Panc1 (cell line): ENCODE measurements around the gene CLEC20A. TPM values are rescaled to one million over a fixed set of nuclear protein-coding genes. Genes with fewer than 3 reads are reported as not detected.
A peak's percentile ranks its signal among the peaks of the same experiment; 100 is the strongest.

Experiments used
- ATAC-seq: fragments of 200-7000 bp; cut with Tn5 transposase; 2 replicates; pipeline ENCODE4 v1.9.1; 2020; ENCODE audit warnings: mild to moderate bottlenecking, moderate library complexity
- BruUV-seq: library from RNA; stranded (reverse); fragments of 400-500 nt; replicated peaks from 2 replicates; lab custom pipeline; 2021; lab: Mats Ljungman, UMichigan
- CTCF ChIA-PET: fragments of 300-600 bp; sonication (Branson Sonifier 250); formaldehyde crosslinking; loops from one replicate; lab custom pipeline; 2022; ENCODE audit warnings: antibody characterized with exemption; lab: Charles Lee
- POLR2A ChIA-PET: fragments of 300-600 bp; sonication (Branson Sonifier 250); formaldehyde crosslinking; loops from one replicate; lab custom pipeline; 2022; ENCODE audit warnings: antibody characterized with exemption; lab: Charles Lee
- DNase-seq: peaks from one replicate; pipeline ENCODE4 v3.0.0-alpha.2; 2010; ENCODE audit warnings: low read depth, low spot score
- H3K27ac ChIP-seq: 2 replicates; pipeline ENCODE4 v1.5.1; 2011; ENCODE audit warnings: mild to moderate bottlenecking, low read length, inconsistent platforms
- H3K27me3 ChIP-seq: fragments of 200-500 bp; sonication (Bioruptor generic); 2 replicates; pipeline ENCODE4 v1.6.0; 2014; ENCODE audit warnings: low read length, inconsistent platforms; ENCODE audit not compliant: control insufficient read depth, insufficient read depth
- H3K36me3 ChIP-seq: fragments of 200-500 bp; sonication (Bioruptor generic); 2 replicates; pipeline ENCODE4 v1.5.1; 2014; ENCODE audit warnings: inconsistent platforms, mild to moderate bottlenecking, low read length, moderate library complexity; ENCODE audit not compliant: control insufficient read depth, insufficient read depth
- H3K4me1 ChIP-seq: 2 replicates; pipeline ENCODE4 v1.5.1; 2011; ENCODE audit warnings: inconsistent platforms, mild to moderate bottlenecking, low read length, moderate library complexity; ENCODE audit not compliant: control insufficient read depth, insufficient read depth
- H3K4me3 ChIP-seq, 2 experiments: 2 replicates each; pipeline ENCODE4 v1.5.1; 2011 to 2012; ENCODE audit warnings: low read depth in 2 of 2, low read length in 2 of 2, mild to moderate bottlenecking in 2 of 2, inconsistent platforms in 1 of 2, moderate library complexity in 1 of 2
- H3K9me3 ChIP-seq: fragments of 200-500 bp; sonication (Bioruptor generic); 2 replicates; pipeline ENCODE4 v1.5.1; 2014; ENCODE audit warnings: low read depth, mild to moderate bottlenecking, inconsistent platforms, low read length, moderate library complexity; ENCODE audit not compliant: control insufficient read depth, insufficient read depth
- CTCF ChIP-seq: fragments of 450-650 bp; IDR thresholded peaks from 2 replicates; pipeline ENCODE4 v1.5.1; 2017; ENCODE audit warnings: mild to moderate bottlenecking
- POLR2AphosphoS5 ChIP-seq: IDR thresholded peaks from 2 replicates; pipeline ENCODE4 v1.6.1; 2012; ENCODE audit warnings: mild to moderate bottlenecking, low read depth, low read length, moderate library complexity
- REST ChIP-seq, 2 experiments: IDR thresholded peaks; 2 replicates each; pipeline ENCODE4 v1.6.1; 2011 to 2012; ENCODE audit warnings: low read depth in 2 of 2, control low read depth in 1 of 2, low read length in 1 of 2, mild to moderate bottlenecking in 1 of 2, moderate library complexity in 1 of 2; ENCODE audit not compliant: insufficient read depth in 1 of 2
- SIN3A ChIP-seq: IDR thresholded peaks from 2 replicates; pipeline ENCODE4 v1.6.1; 2012; ENCODE audit warnings: low read depth, mild to moderate bottlenecking, low read length, moderate library complexity, borderline replicate concordance; ENCODE audit not compliant: insufficient read depth
- TCF7L2 ChIP-seq: IDR thresholded peaks from 2 replicates; pipeline ENCODE4 v1.6.1; 2011; ENCODE audit warnings: mild to moderate bottlenecking, low read depth, low read length, inconsistent platforms
- in situ Hi-C: cut with HindIII; loops from 2 replicates; pipeline ENCODE4 v1.10.0; 2016; ENCODE audit warnings: low sequenced_read_pairs, low pct_unique_long_range_greater_than_20kb
- intact Hi-C: fragments of 100-400 bp; cut with micrococcal nuclease; formaldehyde crosslinking; loops from one replicate; pipeline ENCODE4 v1.10.0; 2022; ENCODE audit not compliant: unreplicated experiment
- total RNA-seq: library from RNA; stranded (reverse); gene quantifications from one replicate; pipeline ENCODE4 v1.2.1, GENCODE V29; 2021; ENCODE audit not compliant: unreplicated experiment

CLEC20A gene
- total RNA-seq, 1 experiment from 2014 or later, result not detected

DNA sequence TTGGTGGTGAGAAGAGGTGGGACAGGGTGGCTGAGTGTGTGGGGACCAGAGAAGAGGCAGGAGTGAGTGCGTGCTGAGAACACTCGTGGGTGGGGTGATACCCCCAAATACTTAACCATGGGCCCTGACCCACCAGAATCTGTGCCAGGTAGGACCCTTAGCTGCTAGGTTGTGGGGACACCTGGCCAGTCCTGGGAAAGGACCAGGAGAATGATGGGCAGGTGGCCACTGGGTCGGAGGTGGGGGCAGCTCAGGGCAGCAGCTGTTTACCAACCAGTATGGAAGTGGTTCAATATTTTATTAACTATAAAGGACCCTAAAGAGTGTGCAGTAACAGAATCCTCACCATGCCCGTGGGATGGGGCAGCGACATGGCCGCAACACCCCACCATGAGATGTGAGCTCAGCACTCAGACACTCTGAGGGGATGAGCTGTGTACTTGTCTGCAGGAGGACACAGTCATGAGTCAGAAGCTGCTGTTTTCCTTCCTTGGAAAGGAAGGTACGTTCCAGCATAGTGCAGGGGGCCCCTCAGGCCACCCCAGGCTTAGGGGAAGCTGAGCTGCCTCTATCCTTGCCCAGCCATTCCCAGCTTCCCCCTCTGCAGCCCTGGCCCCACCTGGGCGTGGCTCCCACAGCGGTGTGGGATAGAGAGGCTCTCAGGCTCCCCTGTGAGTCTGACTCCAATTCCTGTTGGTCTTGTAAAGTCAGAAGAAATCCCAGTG lies 41.6 kb upstream of the CLEC20A start:
- H3K36me3 ChIP-seq, result no peaks in the 10 kb centered on the region
- ChIA-PET POLR2A (no interaction called here), CTCF (no interaction called here)
- H3K27ac ChIP-seq, result peak overlapping the region; percentile 25; the same call in 1 of the 2 replicates
- H3K27me3 ChIP-seq, result no peaks in the 10 kb centered on the region
- H3K4me1 ChIP-seq, result peaks cover 28% of the 10 kb centered on the region
- ATAC-seq (no peak), DNase-seq (no peak)
- intact Hi-C loops, result no loop called here
- TF ChIP-seq TCF7L2 (no peak), POLR2AphosphoS5 (no peak), CTCF (no peak), SIN3A (no peak), REST (IDR thresholded peaks at IDR 0.05; ENCODE audit: insufficient read depth in 1 of 2, low read depth in 2 of 2, low read length in 1 of 2) (no peak)
- no peaks in the 10 kb centered on the region for H3K9me3 ChIP-seq
- BruUV-seq, result no TSS peak
- no peak overlapping the region for H3K4me3 ChIP-seq
- in situ Hi-C loops, result no loop called here

DNA sequence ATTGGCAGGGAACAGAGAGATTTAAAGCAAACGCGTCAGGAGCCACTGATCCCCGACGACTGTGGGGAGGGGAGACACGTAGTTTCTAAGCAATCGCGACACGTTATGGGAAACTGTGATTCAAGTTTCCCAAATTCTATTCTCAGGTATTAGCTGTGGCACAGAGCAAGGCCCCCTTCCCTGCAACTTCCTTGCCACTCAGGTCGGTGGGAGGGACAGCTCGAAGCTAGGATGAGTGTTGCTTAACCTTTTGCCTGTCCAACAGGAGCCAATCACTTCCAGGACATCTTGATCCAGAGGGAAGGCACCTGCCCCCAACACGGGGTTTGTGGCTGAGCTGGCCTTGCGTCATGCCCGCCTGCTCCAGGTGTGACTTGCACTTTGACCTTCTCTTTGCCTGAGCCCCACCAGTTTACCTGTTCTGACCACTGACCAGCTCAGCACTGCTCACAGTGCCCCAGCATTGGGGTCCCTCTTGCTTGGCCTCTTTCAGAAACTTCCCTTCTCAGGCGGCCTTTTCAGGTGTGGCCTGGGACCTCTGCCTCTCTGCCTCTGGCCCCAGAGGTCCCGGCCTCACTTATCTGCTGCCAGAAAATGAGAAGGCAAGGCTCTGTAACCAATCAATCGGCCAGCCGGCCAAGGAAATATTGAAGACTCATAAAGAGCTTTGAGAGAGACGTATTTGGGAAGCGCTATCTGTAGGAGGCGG lies 40.8 kb upstream of the CLEC20A start:
- H3K9me3 ChIP-seq, result no peaks in the 10 kb centered on the region
- H3K27me3 ChIP-seq, result no peaks in the 10 kb centered on the region
- in situ Hi-C loops, result no loop called here
- H3K27ac ChIP-seq, result peak overlapping the region; percentile 25
- ChIA-PET CTCF (no interaction called here), POLR2A (interaction anchor here (0.5 kb wide), 1 partner anchor 229 kb away, joined by 8 read pairs; no protein-coding TSS in a partner anchor)
- no peaks in the 10 kb centered on the region for H3K36me3 ChIP-seq
- ATAC-seq, result peak; percentile 2; the same call in 1 of the 2 replicates
- H3K4me1 ChIP-seq, result peaks cover 28% of the 10 kb centered on the region
- no TSS peak for BruUV-seq
- intact Hi-C loops, result no loop called here
- TF ChIP-seq POLR2AphosphoS5 (no peak), SIN3A (no peak), REST (IDR thresholded peaks at IDR 0.05; ENCODE audit: insufficient read depth in 1 of 2, low read depth in 2 of 2, low read length in 1 of 2) (no peak), TCF7L2 (no peak), CTCF (no peak)
- H3K4me3 ChIP-seq, result peak overlapping the region in 1 of 2 experiments; percentile 14; a peak in 2 of 4 replicates
- DNase-seq, result no peak
